HG02642 (cell line): ENCODE results near the gene KERA.
"Not testable (repeated sequence)": the region's sequence is repeated elsewhere in the genome, so short reads cannot be mapped to it uniquely, and the experiment has no call there.

ENCODE experiments used
- ATAC-seq: cut with Tn5 transposase; IDR thresholded peaks from one replicate; pipeline ENCODE4 v1.9.1; 2021; ENCODE audit warnings: mild to moderate bottlenecking; ENCODE audit not compliant: unreplicated experiment, poor library complexity

Gene KERA, protein sequence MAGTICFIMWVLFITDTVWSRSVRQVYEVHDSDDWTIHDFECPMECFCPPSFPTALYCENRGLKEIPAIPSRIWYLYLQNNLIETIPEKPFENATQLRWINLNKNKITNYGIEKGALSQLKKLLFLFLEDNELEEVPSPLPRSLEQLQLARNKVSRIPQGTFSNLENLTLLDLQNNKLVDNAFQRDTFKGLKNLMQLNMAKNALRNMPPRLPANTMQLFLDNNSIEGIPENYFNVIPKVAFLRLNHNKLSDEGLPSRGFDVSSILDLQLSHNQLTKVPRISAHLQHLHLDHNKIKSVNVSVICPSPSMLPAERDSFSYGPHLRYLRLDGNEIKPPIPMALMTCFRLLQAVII

DNA sequence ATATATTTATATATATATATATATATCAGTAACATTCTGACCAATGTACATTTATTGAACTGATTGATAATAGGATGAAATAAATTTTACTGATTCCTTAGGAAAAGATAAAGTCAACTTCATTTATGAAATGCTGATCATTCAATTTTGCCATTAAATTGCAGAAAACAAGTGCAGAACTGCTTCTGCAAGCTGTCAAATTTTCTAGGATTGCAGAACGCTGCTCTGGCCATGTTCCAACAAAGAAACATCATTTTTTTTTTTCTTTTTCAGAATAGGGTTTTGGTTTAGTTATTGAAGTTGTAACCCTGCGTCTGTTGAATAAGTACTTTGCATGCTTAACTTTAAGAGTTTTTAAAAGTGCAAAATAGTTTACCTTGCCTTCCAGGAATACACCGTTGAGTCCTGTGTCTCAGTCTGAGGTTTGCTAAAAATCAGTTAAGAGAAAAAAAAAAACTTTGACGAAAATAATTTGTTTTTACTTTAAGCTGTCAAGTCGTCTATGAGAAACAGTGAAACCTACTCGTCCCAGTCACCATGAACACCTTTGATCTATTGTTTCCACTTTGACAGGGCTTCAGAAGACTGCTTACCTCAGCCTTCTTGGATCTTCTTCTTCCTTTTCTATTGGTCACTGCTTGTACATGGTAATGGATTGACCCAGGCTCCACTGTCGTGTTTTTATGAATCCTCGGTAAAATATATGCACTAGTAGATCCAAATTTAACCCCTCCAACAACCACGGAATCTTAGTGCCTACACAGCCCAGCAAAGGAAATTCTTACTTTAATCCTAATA, at the start of gene KERA:
TSS of gene KERA (minus strand) at position 657 of the 798 bp plus-strand sequence. CDS start 1,743 bp downstream, outside the sequence.
- no peak for ATAC-seq

DNA sequence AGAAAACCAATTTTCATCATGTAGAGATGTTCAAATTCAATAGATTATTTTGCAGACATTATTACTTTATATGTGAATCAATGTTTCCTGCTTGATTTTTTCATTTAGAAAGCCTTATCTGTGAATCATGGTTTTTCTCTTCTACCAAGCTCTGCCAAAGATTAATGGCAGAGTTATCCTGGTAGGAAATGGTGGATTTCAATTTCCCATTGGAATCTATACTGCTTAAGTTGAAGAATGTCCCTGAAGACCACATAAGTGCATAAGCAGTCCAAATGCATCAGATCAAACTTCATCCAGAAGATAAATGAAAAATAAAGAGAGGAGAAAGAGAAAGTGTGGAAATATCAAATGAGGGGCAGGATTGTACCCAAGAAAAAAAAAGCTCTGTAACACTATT, 48.5 kb upstream of the KERA start:
- no peak for ATAC-seq

DNA sequence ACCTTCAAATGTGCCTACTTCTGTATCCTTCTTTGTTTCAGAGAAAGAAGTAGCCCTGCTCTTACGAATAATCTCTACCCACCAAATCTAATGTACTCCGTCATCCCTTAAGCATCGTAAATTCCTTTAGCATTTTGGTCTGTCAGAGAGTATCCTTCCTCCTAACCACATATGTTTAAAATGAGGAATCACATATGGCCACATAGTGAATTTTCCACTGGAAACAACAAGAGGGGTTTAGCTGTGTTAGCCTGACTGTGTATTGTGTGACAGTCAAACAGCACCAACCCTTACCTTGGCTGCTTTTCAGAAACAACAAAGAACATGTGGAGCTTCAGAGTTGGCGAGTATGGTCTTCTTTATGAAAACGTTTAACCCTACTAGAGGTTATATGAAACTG, 48.0 kb upstream of the KERA start:
- no peak for ATAC-seq

DNA sequence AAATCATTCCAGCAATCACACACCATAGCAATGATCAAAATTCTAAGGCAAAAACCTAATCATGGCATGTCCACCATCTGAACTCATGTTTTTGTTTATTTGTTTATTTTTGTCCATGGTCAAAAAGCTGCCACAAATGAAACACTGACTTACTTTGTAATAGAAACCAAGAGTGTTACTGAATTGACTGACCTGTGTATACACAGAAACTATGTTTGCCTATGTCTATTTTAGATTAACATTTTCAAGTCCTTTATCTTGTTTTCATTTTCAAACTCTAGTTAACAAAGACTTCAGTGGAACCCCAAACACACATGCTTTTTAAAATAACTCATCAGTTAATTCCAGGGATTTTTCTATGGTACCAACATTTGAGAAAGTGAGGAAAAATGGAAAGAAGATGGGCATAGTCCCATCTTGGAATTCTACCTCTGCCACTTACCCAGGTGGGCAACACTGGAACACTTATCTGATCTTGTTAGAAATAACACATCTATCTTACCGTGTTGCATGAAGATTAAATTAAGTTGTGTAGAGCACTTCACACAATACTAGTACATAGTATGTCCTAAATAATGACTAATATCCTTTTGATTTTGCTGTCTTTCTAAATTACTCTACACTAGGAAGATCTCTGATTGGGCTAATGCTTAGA, 47.1 kb upstream of the KERA start:
- ATAC-seq, result peak; percentile 57

DNA sequence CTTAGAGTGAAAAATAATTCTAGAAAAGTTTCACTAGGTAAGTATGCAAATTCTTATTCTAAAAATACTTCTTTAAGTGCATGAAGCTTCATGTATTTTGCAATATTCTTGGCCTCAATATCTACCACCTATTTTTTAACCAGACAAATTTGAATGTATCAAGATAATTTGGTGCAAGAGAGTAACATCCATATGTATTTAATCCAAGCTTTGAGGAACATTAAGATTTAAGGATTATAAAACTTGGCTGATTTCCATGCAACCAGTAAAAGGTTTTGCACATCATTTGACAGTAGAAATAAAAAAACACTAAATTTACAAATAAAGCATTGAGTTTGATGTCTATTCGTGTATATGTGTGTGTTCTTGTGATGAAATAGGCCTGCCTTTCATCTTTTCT, 45.8 kb upstream of the KERA start:
- no peak for ATAC-seq

DNA sequence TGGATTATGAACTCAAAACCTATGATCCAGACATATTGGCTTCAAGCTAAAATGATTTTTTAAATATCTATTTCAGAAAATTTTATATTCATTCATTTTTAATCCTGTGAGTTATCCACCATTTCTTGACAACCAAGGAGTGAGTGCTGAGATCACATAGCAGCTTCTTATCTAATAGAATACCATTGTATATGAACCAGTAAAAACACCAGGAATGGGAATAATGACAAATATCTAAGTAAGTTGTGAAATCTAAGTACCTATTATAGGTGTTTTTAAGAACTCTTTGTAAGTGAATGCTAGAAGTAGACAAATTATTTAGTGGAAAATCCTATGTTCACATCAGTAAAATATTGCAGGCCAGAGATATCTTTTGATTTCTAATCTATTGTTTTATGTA, 45.3 kb upstream of the KERA start:
- ATAC-seq, result no peak

DNA sequence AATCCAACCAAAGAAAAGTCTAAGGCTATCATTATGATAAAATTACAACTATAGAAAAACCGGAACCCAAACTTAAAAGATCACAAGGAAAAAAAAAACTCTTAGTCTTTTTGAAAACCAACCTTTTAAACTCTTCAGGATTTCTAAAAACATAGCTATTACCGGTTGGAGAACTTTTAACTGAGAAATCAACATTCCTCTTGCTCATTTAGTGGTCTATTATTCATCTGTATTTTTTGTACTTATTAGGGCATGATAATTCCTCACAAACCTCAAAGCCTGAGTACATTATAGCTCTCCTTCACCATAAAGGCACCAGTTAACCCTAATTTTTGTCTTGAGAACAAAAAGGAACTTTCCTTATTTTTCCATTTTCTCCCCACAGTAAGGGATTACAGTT, 43.1 kb upstream of the KERA start:
- ATAC-seq, result no peak

DNA sequence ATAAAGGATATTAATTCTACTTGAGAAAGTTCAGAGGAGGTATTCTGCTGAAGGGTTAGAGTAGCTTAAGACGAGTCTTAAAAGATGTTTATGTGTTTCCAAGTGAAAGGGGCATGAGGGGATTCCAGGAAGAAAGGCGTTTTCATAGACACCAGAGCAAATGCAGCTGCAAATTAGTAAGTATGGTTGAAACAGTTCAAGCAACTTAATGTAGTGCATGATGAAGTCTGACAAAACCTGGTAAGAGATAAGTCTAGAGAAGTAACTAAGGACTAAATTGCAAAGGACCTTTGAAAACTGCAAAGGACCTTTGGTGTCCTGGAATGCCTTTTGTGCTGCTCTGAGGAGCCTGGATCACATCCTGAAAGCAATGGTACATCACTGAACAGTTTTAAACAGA, 42.0 kb upstream of the KERA start:
- no peak for ATAC-seq

DNA sequence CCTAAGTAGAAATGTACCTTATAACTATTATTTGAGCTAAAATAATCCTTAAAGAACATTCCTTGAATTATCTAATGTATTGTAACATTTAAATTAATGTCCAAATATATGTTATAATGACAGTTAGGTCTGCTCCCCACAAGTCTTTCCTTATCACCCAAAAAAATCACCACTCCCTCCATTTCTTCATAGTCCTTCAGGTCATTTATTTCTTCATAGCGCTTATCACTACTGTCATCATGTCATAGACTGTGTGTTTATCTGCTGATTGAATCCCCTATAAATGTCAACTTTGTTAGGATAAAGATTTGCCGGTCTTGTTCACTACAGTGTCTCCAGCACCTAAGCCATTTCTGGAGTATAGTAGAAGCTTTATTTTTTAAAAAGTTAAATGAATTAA, 41.5 kb upstream of the KERA start:
- ATAC-seq, result no peak

DNA sequence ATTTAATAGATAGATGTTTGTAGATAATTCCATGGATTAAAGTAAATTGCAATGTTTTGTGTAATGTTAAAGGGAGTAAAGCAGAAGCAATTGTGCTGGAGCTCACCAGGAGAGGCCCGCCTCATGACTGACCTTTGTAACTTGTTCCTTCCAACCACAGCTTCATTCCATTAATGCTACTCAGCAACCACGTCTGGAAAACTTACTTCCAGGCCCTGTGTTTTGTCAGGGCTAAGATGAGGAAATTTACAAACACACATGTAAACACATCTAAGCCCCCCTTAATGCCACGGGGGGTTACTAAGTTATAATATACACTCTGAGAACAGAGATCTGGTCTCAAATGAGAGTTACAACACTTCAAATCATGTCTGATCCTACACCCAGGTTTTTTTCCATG, 41.1 kb upstream of the KERA start:
- ATAC-seq, result no peak

DNA sequence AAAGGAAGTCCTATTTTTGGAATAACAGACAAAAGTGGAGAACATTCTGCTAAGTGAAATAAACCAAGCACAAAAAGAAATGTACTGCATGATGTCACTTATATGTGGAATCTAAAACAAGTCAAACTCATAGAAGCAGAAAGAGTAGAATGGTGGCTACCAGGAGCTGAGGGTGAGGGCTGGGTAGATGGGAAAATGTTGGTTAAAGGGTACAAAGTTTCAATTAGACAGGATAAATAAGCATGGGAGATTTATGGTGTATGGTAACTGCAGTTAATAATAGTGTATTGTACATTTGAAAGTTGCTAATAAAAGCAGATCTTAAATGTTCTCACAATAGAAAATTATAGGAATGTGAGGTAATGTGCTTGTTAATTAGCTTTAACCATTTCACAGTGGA, 40.6 kb upstream of the KERA start:
- ATAC-seq, result no peak

DNA sequence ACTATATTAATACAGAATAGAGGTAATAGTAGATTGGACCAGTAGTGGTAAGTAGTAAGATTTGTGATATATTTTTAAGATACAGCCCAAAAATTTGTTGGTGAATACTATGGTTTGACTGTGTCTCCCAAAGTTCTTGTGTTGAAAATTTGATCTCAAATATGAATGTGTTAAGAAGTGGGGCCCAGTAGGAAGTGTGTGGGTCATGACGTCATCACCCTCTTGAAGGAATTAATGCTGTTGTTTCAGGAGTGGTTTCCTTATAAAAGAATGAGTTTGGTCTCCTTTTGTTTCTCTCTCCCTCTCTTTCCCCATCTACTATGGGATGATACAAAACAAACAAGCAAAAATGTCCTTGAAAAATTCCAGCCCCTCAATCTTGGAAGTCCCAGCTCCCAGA, 37.1 kb upstream of the KERA start:
- ATAC-seq, result no peak

DNA sequence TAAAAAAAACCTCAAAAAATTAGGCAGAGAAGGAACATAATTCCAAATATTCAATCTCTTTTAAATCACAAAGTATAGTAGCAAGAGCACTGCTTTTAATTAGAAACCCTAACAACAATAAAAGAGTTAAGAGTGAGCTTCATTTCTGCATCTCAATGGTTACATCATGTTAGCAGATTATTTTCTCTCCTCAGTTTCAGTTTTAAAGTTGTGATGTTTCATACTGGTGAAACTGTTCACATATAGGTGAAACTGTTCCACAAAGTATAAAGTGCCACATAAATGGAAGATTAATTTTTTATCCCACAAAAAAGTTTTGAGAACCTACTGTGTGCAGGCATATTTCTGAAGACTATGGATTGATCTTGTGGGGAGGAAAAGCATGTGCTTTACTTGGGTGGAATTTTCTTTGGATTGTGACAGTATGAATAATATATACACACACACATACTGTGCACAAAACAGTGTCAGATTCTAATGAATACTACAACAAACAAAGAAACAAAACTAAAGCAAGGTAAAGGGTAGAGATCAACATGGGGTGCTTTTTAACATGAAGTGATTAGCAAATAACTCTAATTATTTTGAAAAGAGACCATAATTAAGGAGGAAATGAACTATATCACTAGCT, 36.3 kb upstream of the KERA start:
- ATAC-seq, result no peak

DNA sequence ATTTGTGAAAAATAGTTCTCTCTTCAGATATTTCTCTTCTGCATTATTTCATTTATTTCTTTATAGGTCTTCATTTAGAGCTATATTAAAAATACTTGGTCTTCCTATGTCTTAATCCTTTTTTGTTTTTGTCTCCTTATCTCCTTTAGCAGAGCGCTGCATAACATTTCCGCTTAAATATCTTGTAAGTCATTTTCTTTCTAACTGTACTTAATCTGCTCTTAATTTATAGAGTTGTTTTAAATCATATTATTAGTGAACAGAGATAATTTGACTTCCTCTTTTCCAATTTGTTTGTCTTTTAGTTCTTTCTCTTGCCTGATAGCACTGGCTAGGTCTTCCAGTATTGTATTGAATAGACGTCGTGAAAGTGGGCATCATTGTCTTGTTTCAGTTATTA, 35.5 kb upstream of the KERA start:
- ATAC-seq, result no peak

DNA sequence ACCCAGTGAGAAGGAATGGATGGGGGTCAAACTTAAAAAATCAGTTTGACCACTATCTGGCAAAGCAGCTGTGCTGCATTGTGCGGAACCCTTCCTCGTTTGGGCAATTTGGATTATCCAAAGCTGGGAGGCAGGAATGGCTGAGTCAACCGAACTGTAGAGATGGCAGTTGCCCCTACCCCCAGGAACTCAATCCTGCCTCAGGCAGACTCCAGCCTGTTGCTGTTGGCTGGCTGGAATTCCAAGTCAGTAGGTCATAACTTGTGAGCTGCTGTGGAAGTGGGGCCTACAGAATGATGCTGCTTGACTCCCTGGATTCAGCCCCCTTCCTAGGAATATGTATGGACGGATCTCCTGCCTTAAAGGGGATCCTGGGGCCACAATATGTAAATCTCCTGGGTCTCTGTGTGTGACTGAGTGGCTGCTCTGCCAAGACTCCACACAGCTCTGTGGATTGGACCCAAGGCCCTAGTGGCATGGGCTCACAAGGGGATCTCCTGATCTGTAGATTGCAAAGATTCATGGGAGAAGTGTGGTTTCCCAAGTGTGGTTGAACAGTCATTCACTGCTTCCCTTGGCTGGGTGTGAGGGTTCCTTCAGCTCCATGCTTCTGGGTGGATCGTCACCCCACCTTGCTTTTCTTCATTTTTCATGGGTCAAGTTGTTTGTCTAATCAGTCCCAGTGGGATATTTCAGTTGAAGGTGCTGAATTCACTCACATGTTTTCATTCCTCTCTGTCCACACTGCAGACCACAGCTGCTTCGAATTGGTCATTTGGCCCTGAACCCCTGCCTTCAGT, 34.3 kb upstream of the KERA start:
- ATAC-seq, result no peak

DNA sequence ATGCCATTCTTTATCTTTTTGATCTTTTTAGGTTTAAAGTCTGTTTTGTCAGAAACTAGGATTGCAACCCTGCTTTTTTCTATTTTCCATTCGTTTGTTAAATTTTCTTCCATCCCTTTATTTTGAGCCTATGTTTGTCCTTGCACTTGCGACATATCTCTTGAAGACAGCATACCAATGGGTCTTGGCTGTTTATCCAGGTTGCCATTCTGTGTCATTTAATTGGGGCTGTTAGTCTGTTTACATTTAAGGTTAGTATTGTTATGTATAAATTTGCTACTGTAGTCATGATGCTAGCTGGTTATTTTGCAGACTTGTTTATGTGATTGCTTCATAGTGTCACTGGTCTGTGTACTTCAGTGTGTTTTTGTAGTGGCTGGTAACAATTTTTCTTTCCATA, 32.1 kb upstream of the KERA start:
- not testable (repeated sequence) for ATAC-seq

DNA sequence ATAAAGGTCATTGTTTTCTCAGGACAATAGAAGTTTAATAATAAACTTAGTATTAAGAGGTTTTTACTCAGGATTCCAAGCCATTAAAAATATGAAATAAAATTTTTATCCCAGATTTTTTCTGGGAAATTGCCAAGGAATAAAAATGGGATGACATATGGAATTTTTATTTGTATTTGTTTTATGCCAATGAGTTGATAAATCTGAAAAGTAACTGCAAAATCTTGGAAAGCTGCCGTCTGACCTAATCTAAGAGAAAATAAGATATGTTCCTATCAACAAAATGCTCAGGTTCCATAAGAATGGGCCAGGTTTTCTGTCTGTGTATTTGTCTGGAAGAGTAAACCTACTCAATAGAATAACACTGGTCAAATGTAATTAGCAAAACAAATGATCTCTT, 22.2 kb upstream of the KERA start:
- no peak for ATAC-seq

DNA sequence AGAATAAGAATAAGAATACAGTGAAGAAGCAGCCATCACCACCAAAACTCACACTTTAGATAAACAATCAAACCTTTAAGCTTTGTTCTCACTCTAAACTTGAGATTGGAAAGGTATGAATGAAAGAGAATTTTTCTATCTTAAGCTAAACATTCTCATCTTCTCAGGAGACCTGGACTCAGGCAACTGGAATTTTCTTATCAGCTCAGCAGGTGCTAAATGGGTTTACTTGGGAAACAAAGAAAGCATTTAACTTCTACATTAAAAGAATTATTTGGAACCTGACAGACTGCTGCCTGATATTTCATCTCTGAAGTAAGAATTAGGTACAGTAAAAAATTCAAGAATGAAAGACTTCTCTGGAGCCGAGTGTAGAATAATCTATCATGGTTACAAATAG, 20.7 kb upstream of the KERA start:
- no peak for ATAC-seq

DNA sequence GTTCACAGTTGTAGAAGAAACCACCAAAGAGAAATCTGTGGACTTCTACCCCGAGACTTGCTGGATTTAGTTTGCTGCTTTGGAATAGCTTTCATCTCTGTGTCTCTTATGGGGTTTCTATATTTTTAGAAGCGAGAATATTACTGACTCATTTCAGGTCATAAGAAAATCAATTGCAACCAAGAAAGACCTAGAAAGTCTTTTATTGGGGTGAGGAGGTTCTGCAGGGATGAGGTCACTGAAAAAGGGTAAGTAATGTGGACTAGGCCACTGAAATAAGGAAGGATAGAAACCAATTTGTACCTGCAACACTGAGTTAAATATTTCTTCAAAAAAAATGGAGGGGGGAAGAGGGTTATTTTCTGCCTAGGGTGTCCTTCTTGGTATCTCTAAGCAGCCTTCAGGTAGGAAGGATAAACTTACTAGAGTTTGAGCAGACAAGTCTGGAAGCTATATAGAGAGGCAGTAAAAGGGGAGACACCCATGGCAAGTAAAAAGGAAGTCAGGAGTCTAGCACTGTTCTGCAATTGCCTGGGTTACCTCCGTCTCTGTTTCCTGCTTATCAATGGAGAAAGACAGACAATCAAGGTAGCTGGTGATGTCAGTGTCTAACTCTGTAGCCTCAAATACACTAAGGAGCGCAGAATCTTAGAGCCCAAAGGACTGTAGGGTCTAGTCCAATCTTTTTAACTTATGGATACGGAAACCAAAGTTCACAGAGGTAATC, 19.6 kb upstream of the KERA start:
- ATAC-seq, result no peak
